Measurements from ENCODE around the gene HPS1. TPM values are rescaled to one million over a fixed set of nuclear protein-coding genes. Genes with fewer than 3 reads are reported as not detected.

The HPS1 gene
- polyA plus RNA-seq, 1 of the 3 experiments (the other 2 are of a cell fraction), result 41.4 TPM

GRCh38 chr10:98388101-98388655 lies 58.6 kb downstream of the HPS1 start:
- H2AFZ ChIP-seq (ENCODE audit: low read depth), result no peak overlapping the region
- H3K36me3 ChIP-seq (replicated peaks in 1 of 2; ENCODE audit: control insufficient read depth in 1 of 2, insufficient read depth in 2 of 2, low read length in 1 of 2), result no peaks in the 10 kb centered on the region
- H3K79me2 ChIP-seq (ENCODE audit: insufficient read depth), result no peaks in the 10 kb centered on the region
- no peaks in the 10 kb centered on the region for H3F3A ChIP-seq (replicated peaks; ENCODE audit: insufficient read depth)
- POLR2A ChIA-PET, result no interaction called here
- no peak overlapping the region for H3K4me2 ChIP-seq
- H4K20me1 ChIP-seq (ENCODE audit: insufficient read depth), result no peaks in the 10 kb centered on the region
- CTCF ChIA-PET, result no interaction called here
- H3K27me3 ChIP-seq (ENCODE audit: insufficient read depth), result no peaks in the 10 kb centered on the region
- no peak for TF ChIP-seq GATA2 (CRISPR knock-in tag; IDR thresholded peaks at IDR 0.05)
- TF ChIP-seq CHD2 (IDR thresholded peaks at IDR 0.05; ENCODE audit: low read length, partially characterized antibody), result no peak
- no peak for TF ChIP-seq MAX (IDR thresholded peaks at IDR 0.05; ENCODE audit: low read depth)
- no peak for TF ChIP-seq TAF1 (IDR thresholded peaks at IDR 0.05; ENCODE audit: borderline replicate concordance, low read depth, low read length)
- TF ChIP-seq SIN3A (IDR thresholded peaks at IDR 0.05; ENCODE audit: borderline replicate concordance, low read depth, low read length), result no peak
- no peak for TF ChIP-seq RFX5 (IDR thresholded peaks at IDR 0.05; ENCODE audit: low read length)
- TF ChIP-seq SMC3 (IDR thresholded peaks at IDR 0.05; ENCODE audit: low read depth, low read length), result no peak
- TF ChIP-seq IRF3 (IDR thresholded peaks at IDR 0.05; ENCODE audit: low read depth, low read length), result no peak
- no peak for TF ChIP-seq MEF2A (IDR thresholded peaks at IDR 0.05; ENCODE audit: borderline replicate concordance, low read depth)
- TF ChIP-seq FOSL2 (IDR thresholded peaks at IDR 0.05; ENCODE audit: borderline replicate concordance, low read depth), result no peak
- DNase-seq, result no peak
- 0 out of 4 replicates have a peak, but pooled peaks cover 0 to 4% of the 10 kb centered on the region in 2 experiments for H3K4me1 ChIP-seq (ENCODE audit: control insufficient read depth in 1 of 2, insufficient read depth in 2 of 2, low read depth in 1 of 2, low read length in 1 of 2)
- no peak overlapping the region for H3K27ac ChIP-seq (ENCODE audit: low read depth in 2 of 2, low read length in 1 of 2)
- no peak overlapping the region for H3K9ac ChIP-seq
- no peak overlapping the region for H3K4me3 ChIP-seq (ENCODE audit: low read depth in 2 of 2, low read length in 1 of 2)
- H3K9me2 ChIP-seq, result no peaks in the 10 kb centered on the region
- H3K9me3 ChIP-seq, result no peaks in the 10 kb centered on the region
- 90% methylated on average over 12 of the region's 13 CpGs for WGBS (ENCODE audit: low lambda C conversion rate)

- Histone ChIP-seq H3F3A (replicated peaks; ENCODE audit: insufficient read depth) (no peaks in the 10 kb centered on the region), H3K79me2 (ENCODE audit: insufficient read depth) (no peaks in the 10 kb centered on the region), H3K4me1 (ENCODE audit: control insufficient read depth in 1 of 2, insufficient read depth in 2 of 2, low read depth in 1 of 2, low read length in 1 of 2) (peaks cover 0 to 4% of the 10 kb centered on the region in 2 experiments; a peak in 1 of 4 replicates), H3K9me2 (no peaks in the 10 kb centered on the region), H3K27ac (ENCODE audit: low read depth in 2 of 2, low read length in 1 of 2) (no peak overlapping the region), H4K20me1 (ENCODE audit: insufficient read depth) (no peaks in the 10 kb centered on the region), H3K4me2 (no peak overlapping the region), H3K27me3 (ENCODE audit: insufficient read depth) (no peaks in the 10 kb centered on the region), H3K36me3 (replicated peaks in 1 of 2; ENCODE audit: control insufficient read depth in 1 of 2, insufficient read depth in 2 of 2, low read length in 1 of 2) (no peaks in the 10 kb centered on the region), H3K4me3 (ENCODE audit: low read depth in 2 of 2, low read length in 1 of 2) (no peak overlapping the region), H3K9me3 (no peaks in the 10 kb centered on the region), H2AFZ (ENCODE audit: low read depth) (no peak overlapping the region), H3K9ac (no peak overlapping the region)
- DNase-seq, result no peak
- WGBS (ENCODE audit: low lambda C conversion rate), result 92% methylated on average over 5 of the region's 9 CpGs
- TF ChIP-seq RCOR1 (IDR thresholded peaks at IDR 0.05; ENCODE audit: low read length), result no peak
- no peak for TF ChIP-seq JUND (IDR thresholded peaks at IDR 0.05)
- TF ChIP-seq MEF2A (IDR thresholded peaks at IDR 0.05; ENCODE audit: borderline replicate concordance, low read depth), result no peak
- no peak for TF ChIP-seq FOXM1 (IDR thresholded peaks at IDR 0.05; ENCODE audit: low read depth)
- TF ChIP-seq ELF1 (IDR thresholded peaks at IDR 0.05), result no peak
- no peak for TF ChIP-seq ZBTB33 (IDR thresholded peaks at IDR 0.05; ENCODE audit: borderline replicate concordance, low read depth)
- TF ChIP-seq CHD2 (IDR thresholded peaks at IDR 0.05; ENCODE audit: low read length, partially characterized antibody), result no peak
- POLR2A ChIA-PET, result no interaction called here
- CTCF ChIA-PET, result no interaction called here
These were observed 62.1 kb downstream of the HPS1 start for GRCh38 chr10:98384531-98385133.

Data from SK-N-SH (cell line).